GM18868 (cell line): Measurements from ENCODE around the gene FRRS1L.

Experiments used
- ATAC-seq: cut with Tn5 transposase; IDR thresholded peaks from one replicate; pipeline ENCODE4 v1.9.1; 2021; ENCODE audit warnings: mild to moderate bottlenecking, moderate library complexity; ENCODE audit not compliant: unreplicated experiment

Gene FRRS1L

DNA sequence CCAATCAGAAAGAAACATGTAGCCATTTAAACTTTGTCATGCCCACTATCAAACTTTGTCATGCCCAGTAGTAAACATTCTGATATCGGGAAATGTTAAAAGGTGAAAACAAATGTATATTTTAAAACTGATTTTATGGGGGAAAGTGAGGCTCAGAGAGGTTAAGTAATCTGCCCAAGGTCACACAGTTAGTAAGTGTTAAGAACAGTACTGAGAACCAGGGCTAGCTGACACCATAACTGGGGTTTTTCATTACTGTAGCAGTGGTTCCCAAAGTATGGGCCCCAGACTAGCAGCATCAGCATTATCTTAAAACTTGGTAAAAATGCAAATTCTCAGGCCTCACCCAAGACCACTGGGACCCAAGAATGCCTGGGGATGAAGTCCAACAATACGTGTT is 9.9 kb upstream of the FRRS1L start:
- ATAC-seq = no peak

DNA sequence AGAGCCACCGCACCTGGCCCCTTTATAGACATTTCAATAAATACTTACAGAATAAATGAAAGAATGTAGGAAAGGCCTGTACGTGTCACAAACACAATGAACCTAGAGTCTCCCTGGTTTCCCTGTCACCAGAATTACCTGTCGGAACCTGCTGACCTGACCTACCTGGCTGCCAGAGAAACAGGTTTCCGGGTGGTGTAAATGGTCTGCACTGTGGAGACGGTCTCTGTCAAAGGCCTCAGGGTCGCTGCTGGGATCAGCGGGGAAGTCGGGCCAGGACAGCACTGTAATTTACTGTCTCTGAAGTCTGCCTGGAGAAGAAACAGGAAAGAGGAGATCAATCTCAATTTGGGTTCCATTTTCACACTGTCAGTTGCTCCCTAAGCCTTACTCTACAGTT is 9.3 kb upstream of the FRRS1L start:
- ATAC-seq = no peak

DNA sequence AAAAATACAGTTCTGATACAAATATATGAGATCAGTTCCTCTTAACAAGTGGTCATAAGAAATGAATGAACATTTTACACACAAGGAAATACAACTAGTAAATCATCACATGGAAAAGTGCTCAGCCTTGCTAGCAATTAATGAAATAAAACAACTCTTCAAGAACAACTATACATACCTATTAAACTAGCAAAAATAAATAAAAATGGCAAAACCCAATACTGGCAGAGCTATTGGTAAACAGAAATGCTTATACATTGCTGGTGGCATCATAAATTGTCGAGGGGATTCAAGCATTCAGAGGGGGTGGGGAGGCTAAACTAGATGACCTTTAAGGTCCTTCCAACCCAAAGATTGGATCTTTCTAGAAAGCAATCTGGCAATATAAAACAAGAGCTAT is 5.9 kb upstream of the FRRS1L start:
- ATAC-seq = no peak

DNA sequence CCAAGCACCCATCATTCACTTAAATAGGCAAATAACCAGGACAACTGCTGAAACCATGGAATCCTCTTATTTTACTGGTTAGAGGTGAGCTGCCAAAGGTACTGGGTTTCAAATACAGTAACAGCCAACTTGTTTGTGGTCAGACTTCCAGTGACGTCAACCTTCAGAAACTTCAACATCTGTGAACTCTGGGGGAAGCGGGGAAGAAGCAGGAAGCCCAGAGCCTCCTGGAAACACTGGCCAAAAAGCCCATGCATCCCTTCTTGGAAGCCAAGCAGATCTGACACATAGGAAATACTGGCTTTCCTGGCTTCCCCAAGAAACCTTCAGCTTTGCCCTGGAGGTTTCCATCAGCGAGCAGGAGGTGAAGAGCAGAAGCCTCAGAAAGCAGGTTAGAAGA is 4.9 kb upstream of the FRRS1L start:
- no peak for ATAC-seq

DNA sequence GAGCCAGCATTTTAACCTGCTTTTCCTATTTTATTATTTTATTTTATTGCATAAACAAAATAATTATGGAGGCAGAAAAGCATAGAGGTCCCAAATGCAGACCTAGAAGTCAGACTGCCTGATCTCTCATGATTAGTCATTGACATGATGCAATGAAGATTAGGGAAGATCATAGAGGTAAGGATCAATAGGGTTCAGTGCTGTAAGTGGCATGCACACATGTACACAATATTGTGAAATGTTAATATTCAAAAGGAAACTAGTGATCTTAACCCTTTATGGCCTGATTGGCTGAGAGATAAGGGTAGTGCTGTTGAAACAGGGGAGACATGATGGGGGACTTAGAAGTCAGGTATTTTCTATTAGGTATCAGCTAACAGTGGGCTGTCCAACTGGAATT is 1.1 kb upstream of the FRRS1L start:
- no peak for ATAC-seq

DNA sequence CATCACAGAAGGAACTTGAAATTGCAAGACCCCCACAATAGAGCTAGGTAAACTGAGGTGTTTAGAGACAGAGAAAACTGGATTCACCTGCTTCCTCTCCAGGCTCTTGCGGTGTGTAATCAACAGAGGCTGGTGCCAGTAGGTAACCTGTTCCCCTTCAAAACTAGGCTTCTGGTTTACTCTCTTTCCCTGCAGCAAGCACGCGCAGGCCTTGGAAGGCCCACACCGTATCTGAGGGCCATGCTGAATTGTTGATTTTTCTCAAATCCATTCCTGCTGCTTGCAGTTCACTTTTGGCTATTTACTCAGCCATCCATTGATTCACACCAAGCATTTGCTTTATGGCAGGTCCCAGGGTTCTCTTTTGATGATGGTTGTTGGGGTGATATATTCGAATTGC is 667 bp upstream of the FRRS1L start:
- ATAC-seq = no peak

DNA sequence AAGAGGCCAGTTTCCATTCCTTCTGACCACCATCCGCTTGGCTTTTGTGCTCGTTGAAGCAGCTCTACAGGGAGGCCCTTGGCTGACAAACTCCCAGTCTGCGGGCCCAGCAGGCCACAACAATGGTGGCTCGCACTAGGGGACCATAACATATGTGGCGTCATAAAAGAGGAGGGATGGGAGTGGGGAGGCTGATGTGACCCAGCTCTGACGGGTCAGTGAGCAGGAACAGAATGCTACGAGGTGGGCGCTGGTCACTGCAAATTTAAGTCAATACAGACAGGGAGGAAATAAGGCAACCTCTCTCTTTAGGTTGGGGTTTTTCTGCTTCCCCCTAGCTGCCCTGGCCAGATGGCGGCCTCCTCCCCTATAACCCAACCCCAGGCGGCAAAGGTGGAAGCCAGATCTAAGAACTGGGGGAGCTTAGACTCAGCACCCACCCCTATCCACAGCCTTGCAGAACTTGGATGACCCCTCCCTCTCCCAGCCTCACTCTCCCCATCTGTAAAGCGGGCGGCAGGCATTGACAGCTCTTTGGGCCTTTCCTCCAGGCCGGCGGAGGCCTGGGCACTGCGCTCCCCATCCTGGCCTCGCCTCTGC is 778 bp downstream of the FRRS1L start:
- no peak for ATAC-seq

DNA sequence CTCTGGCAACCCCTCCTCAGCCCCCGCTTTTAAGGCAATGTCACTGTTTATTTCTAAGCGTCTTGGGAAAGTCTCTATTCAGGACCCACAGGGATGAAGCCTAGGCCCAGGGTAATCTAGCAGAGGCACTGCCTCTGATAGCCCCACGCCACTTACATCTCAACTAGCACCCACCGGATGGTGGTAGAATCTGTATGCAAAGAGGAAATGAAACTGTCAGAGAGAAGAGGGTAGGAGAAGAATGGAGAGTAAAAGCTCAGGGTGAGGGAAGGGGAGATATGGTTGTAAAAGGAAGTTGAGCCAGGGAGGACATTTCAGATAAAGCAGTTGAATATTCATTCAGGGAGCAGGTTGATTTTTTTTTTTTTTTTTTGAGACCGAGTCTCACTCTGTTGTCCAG is 3.0 kb downstream of the FRRS1L start:
- ATAC-seq = peak; percentile 96

DNA sequence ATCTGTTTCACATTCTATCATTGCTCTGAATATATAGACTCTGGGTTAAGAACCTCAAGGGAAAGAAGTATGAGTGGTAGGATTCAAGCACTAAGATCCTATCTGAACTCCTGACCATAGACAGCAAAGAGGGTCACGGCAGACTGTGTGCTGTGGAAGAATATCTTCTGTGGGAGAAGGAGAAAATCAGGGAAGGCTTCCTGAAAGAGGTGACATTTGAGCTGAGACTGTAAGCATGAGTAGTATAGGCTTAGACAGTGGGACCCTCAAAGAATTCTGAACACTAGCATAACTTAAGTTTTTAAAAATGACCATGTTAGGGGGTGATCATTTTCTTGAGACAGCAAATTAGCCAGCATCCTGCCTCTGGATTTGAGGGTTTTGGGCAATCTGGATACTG is 3.9 kb downstream of the FRRS1L start:
- no peak for ATAC-seq

DNA sequence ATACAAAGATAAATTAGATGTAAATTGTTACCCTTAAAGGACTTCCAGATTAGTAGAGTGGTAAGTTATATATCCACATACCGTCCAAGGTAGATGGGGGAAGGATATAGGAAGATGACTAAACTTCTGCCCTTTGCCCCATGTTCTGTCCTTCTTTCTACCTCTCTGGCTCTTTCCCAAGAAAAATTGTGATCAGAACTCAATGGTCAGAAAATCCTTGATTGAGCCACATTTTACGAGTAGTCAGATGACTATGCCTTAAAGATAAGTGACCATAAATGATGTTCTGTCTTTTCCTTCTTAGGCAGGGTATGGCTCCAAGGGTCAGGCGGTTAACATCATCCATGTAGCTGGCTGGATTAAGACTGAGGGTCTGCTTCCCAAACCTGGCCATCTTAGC is 4.4 kb downstream of the FRRS1L start:
- no peak for ATAC-seq

DNA sequence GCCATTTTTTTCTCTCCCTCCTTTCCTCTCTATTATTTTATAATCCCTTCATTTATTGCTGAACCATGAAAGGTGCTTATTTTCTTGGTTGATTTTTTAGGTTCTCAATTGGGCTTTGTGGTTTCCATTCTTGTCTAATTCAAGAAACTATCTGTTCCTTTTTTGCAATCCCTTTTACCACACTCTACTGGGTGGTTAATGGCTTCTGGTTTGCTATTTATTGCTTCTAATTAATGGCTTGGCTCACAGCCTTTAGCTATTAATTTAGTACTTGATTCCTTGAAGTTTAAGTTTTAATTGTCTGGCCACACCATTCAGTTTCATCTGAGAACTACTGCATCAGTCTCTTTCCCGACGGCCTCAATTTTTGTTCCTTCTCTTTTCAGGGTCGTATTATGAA is 5.6 kb downstream of the FRRS1L start:
- no peak for ATAC-seq

DNA sequence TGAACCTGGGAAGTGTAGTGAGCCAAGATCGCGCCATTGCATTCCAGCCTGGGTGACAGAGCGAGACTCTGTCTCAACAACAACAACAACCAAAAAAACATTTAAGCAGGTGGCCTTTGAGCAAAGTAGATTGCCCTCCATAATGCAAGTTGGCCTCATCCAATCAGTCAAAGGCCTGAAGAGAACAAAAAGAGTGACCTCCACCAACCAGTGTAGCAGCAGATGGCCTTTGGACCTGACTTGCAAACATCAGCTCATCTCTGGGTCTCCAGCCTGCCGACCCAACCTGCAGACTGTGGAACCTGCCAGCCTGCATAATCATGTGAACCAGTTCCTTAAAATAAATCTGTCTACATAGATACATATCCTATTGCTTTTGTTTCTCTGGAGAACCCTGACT is 7.5 kb downstream of the FRRS1L start:
- ATAC-seq = no peak

DNA sequence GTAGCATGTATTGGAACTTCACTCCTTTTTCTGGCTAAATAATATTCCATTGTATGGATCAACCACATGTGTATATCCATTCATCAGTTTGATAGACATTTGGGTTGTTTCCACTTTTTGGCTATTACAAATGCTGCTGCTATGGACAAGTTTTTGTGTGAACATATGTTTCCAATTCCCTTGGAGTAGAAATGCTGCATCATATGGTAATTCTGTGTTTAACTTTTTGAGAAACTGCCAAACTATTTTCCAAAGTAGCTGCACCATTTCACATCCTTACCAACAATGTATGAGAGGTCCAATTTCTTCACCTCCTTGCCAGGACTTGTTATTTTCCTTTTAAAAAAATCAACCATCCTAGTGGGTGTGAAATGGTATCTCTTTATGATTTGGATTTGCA is 8.4 kb downstream of the FRRS1L start:
- no peak for ATAC-seq

DNA sequence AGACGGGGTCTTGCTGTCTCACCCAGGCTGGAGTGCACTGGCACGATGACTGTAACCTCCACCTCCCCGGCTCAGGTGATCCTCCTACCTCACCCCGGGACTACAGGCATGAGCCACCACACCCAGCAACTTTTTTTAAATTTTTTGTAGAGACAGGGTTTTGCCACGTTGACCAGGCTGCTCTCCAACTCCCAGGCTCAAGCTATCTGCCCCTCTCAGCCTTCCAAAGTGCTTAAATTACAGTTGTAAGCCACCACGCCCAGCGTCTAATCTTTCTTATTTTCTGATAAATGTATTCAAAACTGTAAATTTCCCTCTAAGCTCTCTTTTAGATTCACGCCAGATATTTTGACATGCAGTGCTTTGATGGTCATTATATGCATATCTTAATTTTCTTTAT is 10.3 kb downstream of the FRRS1L start:
- ATAC-seq = no peak

DNA sequence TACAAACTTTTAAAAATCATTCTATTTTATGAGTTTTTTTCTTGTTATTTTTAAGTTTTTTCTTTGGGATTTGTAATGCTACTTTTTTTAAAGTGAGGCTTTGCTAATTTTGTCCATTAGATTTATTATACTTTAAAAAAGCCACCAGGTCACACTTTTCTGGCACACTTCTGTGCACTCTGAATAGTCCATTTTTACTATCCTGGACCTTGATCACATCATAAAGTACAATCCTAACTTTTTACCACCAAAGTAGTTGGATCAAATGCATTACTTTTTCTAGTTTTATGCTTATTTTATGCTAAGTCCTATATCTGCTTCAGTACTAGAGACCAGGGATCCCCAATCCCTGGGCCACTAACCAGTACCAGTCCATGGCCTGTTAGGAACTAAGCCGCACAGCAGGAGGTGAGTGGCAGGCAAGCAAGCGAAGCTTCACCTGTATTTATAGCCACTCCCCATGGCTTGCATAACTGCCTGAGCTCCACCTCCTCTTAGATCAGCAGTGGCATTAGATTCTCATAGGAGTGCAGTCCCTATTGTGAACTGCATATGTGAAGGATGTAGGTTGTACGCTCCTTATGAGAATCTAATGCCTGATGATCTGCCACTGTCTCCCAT is 16.0 kb downstream of the FRRS1L start:
- ATAC-seq = no peak

DNA sequence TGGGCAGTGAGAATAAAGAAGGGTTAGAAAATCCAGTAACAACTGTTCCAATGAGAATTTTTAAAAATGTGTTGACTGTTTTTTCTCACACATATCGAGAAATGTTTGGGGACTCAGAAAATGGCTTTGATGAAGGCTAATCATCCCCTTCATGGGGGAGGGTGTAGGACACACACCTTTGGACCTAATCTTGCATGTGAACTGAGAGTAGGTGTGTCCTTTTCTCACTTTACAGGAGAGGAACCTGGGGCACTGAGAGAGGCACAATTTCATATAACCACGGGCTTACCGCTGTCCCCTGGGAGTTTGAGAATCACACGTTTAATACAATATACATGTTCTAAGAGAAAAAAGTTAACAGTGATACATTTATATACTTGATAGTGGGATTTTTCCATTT is 17.3 kb downstream of the FRRS1L start:
- no peak for ATAC-seq

DNA sequence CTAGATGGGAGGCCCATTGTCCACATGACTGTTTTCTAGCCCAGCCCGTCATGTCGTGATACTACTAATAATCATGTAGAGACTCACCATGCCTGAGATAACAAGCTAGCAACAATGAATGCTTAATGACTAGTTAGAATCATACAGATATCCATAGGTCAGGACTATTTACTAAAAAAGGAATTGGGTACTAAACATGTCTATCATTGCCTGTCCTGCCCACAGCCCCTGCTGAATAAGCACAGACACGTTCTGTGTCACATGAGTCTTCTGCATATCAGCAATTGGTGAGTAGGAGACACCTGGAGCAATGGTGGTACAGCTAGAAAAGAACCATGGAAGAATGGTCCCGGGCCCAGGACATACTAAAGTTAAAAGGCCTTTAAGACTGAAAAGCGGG is 18.0 kb downstream of the FRRS1L start:
- ATAC-seq = no peak

DNA sequence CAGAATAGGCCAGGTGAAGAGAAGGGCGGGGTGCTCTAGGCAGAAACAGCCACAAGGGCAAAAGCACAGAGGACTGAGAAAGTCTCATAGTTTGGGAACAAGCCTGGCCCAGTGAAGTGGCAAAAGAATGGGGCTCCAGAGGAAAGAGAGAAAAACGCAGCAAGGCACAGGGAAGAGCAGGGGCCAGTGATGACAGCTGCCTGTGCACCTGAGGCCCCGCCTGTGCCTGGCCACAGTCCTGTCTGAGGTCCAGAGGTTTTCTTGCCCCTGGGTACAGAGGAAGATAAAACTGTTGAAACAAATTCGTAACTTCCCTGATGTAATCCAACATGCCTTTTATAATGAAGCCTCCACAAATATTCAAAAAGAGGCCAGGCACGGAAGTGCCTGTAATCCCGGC is 22.0 kb downstream of the FRRS1L start:
- no peak for ATAC-seq

DNA sequence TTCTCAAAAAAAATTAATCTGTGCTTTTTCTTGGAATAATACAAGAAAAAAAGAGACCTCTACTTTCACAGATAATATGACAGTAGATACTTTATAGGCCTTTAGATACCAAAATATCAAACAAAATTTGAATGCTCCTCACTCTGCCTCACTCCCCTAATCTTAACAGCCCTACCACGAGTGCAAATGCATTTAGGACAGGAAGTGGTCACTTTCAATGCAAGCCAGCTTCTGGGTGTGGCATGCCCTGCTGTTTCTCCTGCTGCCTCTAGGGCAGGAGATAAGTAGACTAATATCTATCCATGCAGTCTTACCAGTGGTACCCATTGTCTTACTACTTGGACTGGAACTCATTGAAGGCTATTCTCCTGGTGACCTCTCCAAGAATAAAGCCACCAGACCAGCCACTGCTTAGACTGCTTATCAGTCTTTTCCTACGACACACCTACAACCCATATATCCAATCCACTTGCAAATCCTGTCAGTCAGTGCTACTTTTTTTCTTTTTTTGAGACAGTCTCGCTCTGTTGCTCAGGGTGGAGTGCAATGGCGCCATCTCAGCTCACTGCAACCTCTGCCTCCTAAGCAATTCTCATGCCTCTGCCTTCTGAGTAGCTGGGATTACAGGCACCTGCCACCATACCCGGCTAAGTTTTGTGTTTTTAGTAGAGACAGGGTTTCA is 23.0 kb downstream of the FRRS1L start:
- peak; percentile 99 for ATAC-seq

DNA sequence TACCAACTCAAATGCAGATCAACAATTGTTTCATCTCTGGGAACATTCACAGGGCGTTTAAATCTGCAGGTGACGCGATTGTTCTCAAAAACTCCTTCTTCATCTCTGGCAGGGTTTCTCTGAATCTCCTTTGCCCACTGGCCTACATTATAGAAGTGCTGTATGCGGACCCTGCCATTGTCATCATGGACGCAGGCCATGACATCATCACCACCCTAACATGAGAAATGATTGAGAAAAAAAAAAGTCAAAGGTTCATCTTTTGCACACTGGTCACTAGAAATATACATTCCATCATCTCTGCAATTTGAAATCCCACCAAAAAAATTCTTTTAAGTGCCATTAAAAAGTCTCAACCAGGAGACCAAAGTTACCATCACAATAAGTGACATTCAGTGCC is 25.7 kb downstream of the FRRS1L start:
- no peak for ATAC-seq

DNA sequence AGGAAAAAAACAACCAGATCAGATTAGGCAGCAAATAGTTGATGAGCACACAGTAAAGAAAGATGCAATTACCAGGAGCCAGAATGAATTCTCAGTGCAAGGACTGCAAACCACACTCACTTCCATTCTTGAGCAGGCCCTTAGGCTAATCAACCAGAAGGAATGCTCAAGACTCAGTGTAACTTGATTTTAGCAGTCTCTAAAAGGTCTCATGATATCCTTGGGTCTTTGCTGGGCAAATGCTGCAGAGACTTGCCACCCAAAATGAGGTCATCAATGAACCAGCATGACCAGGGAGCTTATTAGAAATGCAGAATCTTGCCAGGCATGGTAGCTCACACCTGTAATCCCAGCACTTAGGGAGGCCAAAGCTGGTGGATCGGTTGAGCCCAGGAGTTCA is 27.2 kb downstream of the FRRS1L start:
- no peak for ATAC-seq

DNA sequence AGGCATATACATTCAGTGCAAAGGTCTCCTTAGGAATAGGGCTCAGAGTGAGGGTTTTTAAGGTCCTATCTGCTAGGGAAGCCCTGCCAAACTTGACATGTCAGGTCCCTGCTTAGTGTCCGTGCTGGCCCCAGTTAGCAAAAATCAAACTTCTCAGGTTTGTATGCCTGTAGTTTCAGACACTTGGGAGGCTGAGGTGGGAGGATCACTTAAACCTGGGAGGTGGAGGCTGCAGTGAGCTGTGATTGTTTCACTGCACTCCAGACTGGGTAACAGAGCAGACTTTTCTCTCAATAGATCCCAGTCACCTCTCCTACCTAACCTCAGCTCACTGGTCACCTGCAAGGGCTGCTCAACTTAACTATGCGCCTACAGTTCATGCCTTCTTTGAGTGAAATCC is 28.6 kb downstream of the FRRS1L start:
- ATAC-seq = no peak

DNA sequence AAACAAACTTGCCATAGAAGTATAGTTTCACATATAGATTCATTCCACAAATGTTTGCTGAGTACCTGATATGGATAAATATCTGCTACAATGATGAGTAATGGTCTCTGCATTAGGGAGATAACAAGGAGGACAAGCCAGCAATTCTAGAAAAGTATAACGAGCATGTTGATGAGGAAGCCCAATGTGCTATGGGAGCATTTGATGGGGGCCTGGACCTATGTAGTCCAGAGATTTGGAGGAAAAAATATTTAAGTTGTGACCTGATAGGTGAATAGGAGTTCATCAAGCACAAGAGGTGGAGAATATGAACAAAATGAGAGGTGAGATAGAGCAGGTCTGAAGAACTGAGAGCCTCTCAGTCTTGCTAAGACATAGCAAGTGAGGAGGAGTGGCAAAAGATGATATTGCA is 32.9 kb downstream of the FRRS1L start:
- no peak for ATAC-seq
